CD4-positive, alpha-beta T cell (primary cell): Measurements from ENCODE around the gene KMT2C. TPM values are rescaled to one million over a fixed set of nuclear protein-coding genes. Genes with fewer than 3 reads are reported as not detected.

Experiments used
- ATAC-seq: fragments of 200-7000 bp; cut with Tn5 transposase; one replicate; pipeline ENCODE4 v1.10.0; 2022; ENCODE audit warnings: mild to moderate bottlenecking; ENCODE audit not compliant: poor library complexity
- CTCF ChIA-PET: fragments of 350-600 bp; sonication (Branson Sonifier 250); formaldehyde crosslinking; loops from one replicate; lab custom pipeline; 2021; ENCODE audit warnings: antibody characterized with exemption, inconsistent platforms; lab: Charles Lee
- POLR2A ChIA-PET: fragments of 350-600 bp; sonication (Branson Sonifier 250); formaldehyde crosslinking; loops from one replicate; lab custom pipeline; 2021; ENCODE audit warnings: antibody characterized with exemption, inconsistent platforms; lab: Charles Lee
- DNase-seq, 14 experiments: peaks; one replicate each; pipeline ENCODE4 v3.0.0-alpha.2; 2013 to 2020; ENCODE audit warnings: mixed read lengths in 2 of 14
- H3K27ac ChIP-seq, 2 donors: one replicate each; pipeline versions ENCODE4 v1.5.1 to v1.7.0; 2013; ENCODE audit warnings: low read length in 2 of 2, low read depth in 1 of 2, mild to moderate bottlenecking in 1 of 2
- H3K27me3 ChIP-seq, 2 experiments: 1 replicate in 1 of 2; 2 replicates in 1 of 2; pipeline versions ENCODE4 v1.6.1 to v1.7.0; 2013; ENCODE audit warnings: low read length in 2 of 2, control low read depth in 1 of 2, mild to moderate bottlenecking in 1 of 2, moderate library complexity in 1 of 2; ENCODE audit not compliant: insufficient read depth in 2 of 2, control insufficient read depth in 1 of 2
- H3K36me3 ChIP-seq: one replicate; pipeline ENCODE4 v1.6.1; 2013; ENCODE audit warnings: low read length, control low read depth; ENCODE audit not compliant: insufficient read depth
- H3K4me1 ChIP-seq: one replicate; pipeline ENCODE4 v1.6.1; 2013; ENCODE audit warnings: low read length, control low read depth; ENCODE audit not compliant: insufficient read depth
- H3K4me3 ChIP-seq: one replicate; pipeline ENCODE4 v1.5.1; 2013; ENCODE audit warnings: mild to moderate bottlenecking, low read length, moderate library complexity
- H3K9me3 ChIP-seq, 2 experiments: 1 replicate in 1 of 2; 2 replicates in 1 of 2; pipeline versions ENCODE4 v1.6.1 to v1.7.0; 2013; ENCODE audit warnings: low read length in 2 of 2, mild to moderate bottlenecking in 2 of 2, control low read depth in 1 of 2, moderate library complexity in 1 of 2; ENCODE audit not compliant: control insufficient read depth in 1 of 2, insufficient read depth in 1 of 2
- H3K27ac Mint-ChIP-seq: one replicate; pipeline ENCODE4 v1.8.0; 2020; ENCODE audit warnings: mixed read lengths
- H3K27me3 Mint-ChIP-seq: one replicate; pipeline ENCODE4 v1.8.0; 2021; ENCODE audit warnings: mixed read lengths
- H3K36me3 Mint-ChIP-seq: one replicate; pipeline ENCODE4 v1.8.0; 2021; ENCODE audit warnings: low read depth, mixed read lengths
- H3K4me1 Mint-ChIP-seq: one replicate; pipeline ENCODE4 v1.8.0; 2021; ENCODE audit warnings: low read depth, mixed read lengths
- H3K4me3 Mint-ChIP-seq: one replicate; pipeline ENCODE4 v1.8.0; 2020; ENCODE audit warnings: mild to moderate bottlenecking, mixed read lengths
- H3K9me3 Mint-ChIP-seq: one replicate; pipeline ENCODE4 v1.8.0; 2020; ENCODE audit warnings: mixed read lengths
- intact Hi-C, 2 experiments: fragments of 100-400 bp; cut with DNase I in 1 of 2; cut with micrococcal nuclease in 1 of 2; formaldehyde crosslinking; loops; one replicate each; pipeline versions ENCODE4 v1.15.1 to v1.9.0; 2023 to 2025; cut with DNase I, micrococcal nuclease
- total RNA-seq, 174 experiments: library from RNA in 2 of 174; stranded (reverse) in 2 of 174; gene quantifications; one replicate each; pipeline ENCODE4 v1.2.3 and lab custom pipeline; 2021 to 2026
- TF ChIP-seq, protein P1 (sequence below): fragments of 200-600 bp; IDR thresholded peaks from one replicate; pipeline ENCODE4 v1.8.0; 2022; ENCODE audit warnings: antibody characterized with exemption, mild to moderate bottlenecking

The KMT2C gene
- total RNA-seq, 2 experiments from 2014 or later: 113 to 118 TPM

GRCh38 chr7:152137476-152138025 is 298.3 kb downstream of the KMT2C start:
- no peak for ATAC-seq
- peaks cover 14% of the 10 kb centered on the region for H3K4me1 Mint-ChIP-seq
- Histone ChIP-seq H3K9me3 (no peaks in the 10 kb centered on the region), H3K36me3 (peaks cover 48% of the 10 kb centered on the region), H3K4me3 (no peak overlapping the region), H3K4me1 (peaks cover 4% of the 10 kb centered on the region), H3K27ac (no peak overlapping the region), H3K27me3 (no peaks in the 10 kb centered on the region)
- no peak overlapping the region for H3K4me3 Mint-ChIP-seq
- H3K36me3 Mint-ChIP-seq: peaks cover 70% of the 10 kb centered on the region
- intact Hi-C loops: no loop called here
- no peaks in the 10 kb centered on the region for H3K27me3 Mint-ChIP-seq
- H3K27ac Mint-ChIP-seq: no peak overlapping the region
- ChIA-PET CTCF (no interaction called here), POLR2A (no interaction called here)
- DNase-seq: no peak
- H3K9me3 Mint-ChIP-seq: no peaks in the 10 kb centered on the region
- TF ChIP-seq, protein P1, sequence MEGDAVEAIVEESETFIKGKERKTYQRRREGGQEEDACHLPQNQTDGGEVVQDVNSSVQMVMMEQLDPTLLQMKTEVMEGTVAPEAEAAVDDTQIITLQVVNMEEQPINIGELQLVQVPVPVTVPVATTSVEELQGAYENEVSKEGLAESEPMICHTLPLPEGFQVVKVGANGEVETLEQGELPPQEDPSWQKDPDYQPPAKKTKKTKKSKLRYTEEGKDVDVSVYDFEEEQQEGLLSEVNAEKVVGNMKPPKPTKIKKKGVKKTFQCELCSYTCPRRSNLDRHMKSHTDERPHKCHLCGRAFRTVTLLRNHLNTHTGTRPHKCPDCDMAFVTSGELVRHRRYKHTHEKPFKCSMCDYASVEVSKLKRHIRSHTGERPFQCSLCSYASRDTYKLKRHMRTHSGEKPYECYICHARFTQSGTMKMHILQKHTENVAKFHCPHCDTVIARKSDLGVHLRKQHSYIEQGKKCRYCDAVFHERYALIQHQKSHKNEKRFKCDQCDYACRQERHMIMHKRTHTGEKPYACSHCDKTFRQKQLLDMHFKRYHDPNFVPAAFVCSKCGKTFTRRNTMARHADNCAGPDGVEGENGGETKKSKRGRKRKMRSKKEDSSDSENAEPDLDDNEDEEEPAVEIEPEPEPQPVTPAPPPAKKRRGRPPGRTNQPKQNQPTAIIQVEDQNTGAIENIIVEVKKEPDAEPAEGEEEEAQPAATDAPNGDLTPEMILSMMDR: no peak

GRCh38 chr7:152136686-152137085 is 299.1 kb downstream of the KMT2C start:
- Mint-ChIP-seq H3K4me1 (peaks cover 6% of the 10 kb centered on the region), H3K27me3 (no peaks in the 10 kb centered on the region), H3K4me3 (no peak overlapping the region), H3K36me3 (peaks cover 75% of the 10 kb centered on the region), H3K27ac (peak overlapping the region; percentile 71), H3K9me3 (no peaks in the 10 kb centered on the region)
- DNase-seq: no peak
- CTCF ChIA-PET: interaction anchor here (1.2 kb wide), 1 partner anchor 8 kb away, joined by 3 read pairs; no protein-coding TSS in a partner anchor
- POLR2A ChIA-PET: no interaction called here
- intact Hi-C loops: no loop called here
- no peak overlapping the region for H3K4me3 ChIP-seq
- ATAC-seq: no peak
- no peaks in the 10 kb centered on the region for H3K9me3 ChIP-seq
- H3K36me3 ChIP-seq: peaks cover 48% of the 10 kb centered on the region
- TF ChIP-seq, protein P1: no peak
- peaks cover 1% of the 10 kb centered on the region for H3K4me1 ChIP-seq
- H3K27me3 ChIP-seq: no peaks in the 10 kb centered on the region
- no peak overlapping the region for H3K27ac ChIP-seq

DNA sequence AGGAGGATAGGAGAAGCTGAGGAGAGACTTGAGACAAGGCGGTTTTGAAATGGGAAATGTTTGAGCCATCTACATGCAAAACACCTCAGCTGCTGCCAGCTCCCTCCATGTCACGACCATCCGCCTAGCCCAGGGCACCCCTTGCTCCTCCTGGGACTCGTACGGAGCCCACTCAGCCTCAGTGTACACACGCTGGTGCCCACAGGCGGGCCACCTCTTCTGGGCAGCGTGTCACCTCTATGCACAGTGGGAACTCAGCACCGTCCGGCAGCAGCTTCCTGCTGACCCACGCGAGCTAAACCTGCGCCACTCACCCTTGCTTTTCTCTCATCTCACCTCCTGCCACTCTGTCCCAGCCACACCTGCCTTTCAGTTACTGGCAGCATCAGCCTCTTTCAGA is 302.0 kb downstream of the KMT2C start:
- Histone ChIP-seq H3K4me1 (no peaks in the 10 kb centered on the region), H3K27ac (no peak overlapping the region), H3K4me3 (no peak overlapping the region), H3K36me3 (peaks cover 29% of the 10 kb centered on the region), H3K9me3 (peaks cover 0 to 8% of the 10 kb centered on the region in 2 experiments), H3K27me3 (no peaks in the 10 kb centered on the region)
- Mint-ChIP-seq H3K36me3 (peaks cover 73% of the 10 kb centered on the region), H3K4me3 (no peak overlapping the region), H3K4me1 (no peaks in the 10 kb centered on the region), H3K27me3 (no peaks in the 10 kb centered on the region), H3K27ac (peak overlapping the region; percentile 56), H3K9me3 (no peaks in the 10 kb centered on the region)
- TF ChIP-seq, protein P1: no peak
- DNase-seq (no peak), ATAC-seq (no peak)
- intact Hi-C loops: no loop called here
- ChIA-PET POLR2A (no interaction called here), CTCF (interaction anchor here (0.7 to 1.0 kb wide), 2 partner anchors 13 to 513 kb away, joined by 3 read pairs; no protein-coding TSS in a partner anchor)
